Measurements from ENCODE around the gene MCM5. TPM values are rescaled to one million over a fixed set of nuclear protein-coding genes. Genes with fewer than 3 reads are reported as not detected.
A peak's percentile ranks its signal among the peaks of the same experiment; 100 is the strongest.

The MCM5 gene
- total RNA-seq, 1 experiment from 2014 or later: 274 TPM

DNA sequence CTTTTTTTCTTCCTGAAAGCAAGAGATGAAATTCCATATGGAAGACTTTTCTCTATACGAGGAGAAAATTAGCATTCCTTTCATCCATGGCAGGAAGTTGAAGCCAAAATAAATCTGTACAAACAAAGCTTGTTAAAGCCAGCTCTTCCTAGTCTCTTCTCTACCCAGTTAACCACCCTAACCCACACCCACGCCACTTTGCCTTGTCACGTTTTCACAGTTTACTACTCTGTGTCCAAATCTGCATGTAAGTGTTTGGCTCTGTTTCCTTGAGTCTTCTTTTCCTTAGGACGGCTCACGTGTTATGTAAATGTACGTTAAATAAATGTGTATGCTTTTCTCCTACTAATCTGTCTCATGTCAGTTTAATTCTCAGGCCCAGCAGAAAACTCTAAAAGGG, 26.2 kb upstream of the MCM5 start:
- Histone ChIP-seq H4K20me1 (ENCODE audit: control insufficient read depth, insufficient read depth, insufficient read length) (no peaks in the 10 kb centered on the region), H4K8ac (replicated peaks; ENCODE audit: insufficient read length, low read depth, low read length) (no peak overlapping the region), H3K4me1 (ENCODE audit: insufficient read depth, low read length) (peaks cover 9% of the 10 kb centered on the region; the same call in 1 of the 2 replicates), H3K9ac (ENCODE audit: extremely low read depth, insufficient read length, low read length) (no peak overlapping the region), H2AFZ (ENCODE audit: low read length) (no peak overlapping the region), H2BK12ac (ENCODE audit: insufficient read length, low read depth, low read length) (no peak overlapping the region), H3K18ac (ENCODE audit: insufficient read length, low read depth, low read length) (no peak overlapping the region), H3K27me3 (ENCODE audit: insufficient read depth, low read length) (no peaks in the 10 kb centered on the region), H3K27ac (ENCODE audit: insufficient read length, low read depth, low read length) (no peak overlapping the region), H3K79me2 (ENCODE audit: insufficient read depth, low read length) (no peaks in the 10 kb centered on the region), H3K23ac (ENCODE audit: insufficient read length, low read depth, low read length) (no peak overlapping the region), H3K4me2 (ENCODE audit: insufficient read depth, insufficient read length, low read length) (no peak overlapping the region), H3K9me3 (ENCODE audit: control insufficient read depth, low read depth, low read length) (no peaks in the 10 kb centered on the region), H2BK120ac (ENCODE audit: low read depth, low read length, poor library complexity, severe bottlenecking) (no peak overlapping the region), H4K5ac (ENCODE audit: insufficient read length, low read depth, low read length) (no peak overlapping the region), H2BK5ac (ENCODE audit: insufficient read length, low read length) (no peak overlapping the region), H3K4ac (ENCODE audit: low read depth, low read length) (no peak overlapping the region), H3K14ac (ENCODE audit: insufficient read depth, low read length) (no peak overlapping the region), H2BK15ac (ENCODE audit: low read depth, low read length) (no peak overlapping the region), H3K23me2 (ENCODE audit: insufficient read length, low read depth, low read length, poor library complexity, severe bottlenecking) (no peaks in the 10 kb centered on the region), H3K79me1 (ENCODE audit: insufficient read depth, low read depth, low read length, poor library complexity, severe bottlenecking) (no peaks in the 10 kb centered on the region), H3K56ac (ENCODE audit: insufficient read length, low read depth, low read length) (no peak overlapping the region), H2BK20ac (ENCODE audit: low read depth, low read length, poor library complexity, severe bottlenecking) (no peak overlapping the region), H4K91ac (ENCODE audit: insufficient read length, low read depth, low read length) (no peak overlapping the region), H3T11ph (ENCODE audit: low read length) (no peak overlapping the region), H2AK5ac (ENCODE audit: insufficient read length, low read length) (no peak overlapping the region)
- peaks cover 48 to 59% of the 10 kb centered on the region in 2 experiments for H3K4me1 Mint-ChIP-seq
- no peaks in the 10 kb centered on the region; a peak in 1 of 5 replicates for H3K9me3 Mint-ChIP-seq
- TF ChIP-seq, protein P1, sequence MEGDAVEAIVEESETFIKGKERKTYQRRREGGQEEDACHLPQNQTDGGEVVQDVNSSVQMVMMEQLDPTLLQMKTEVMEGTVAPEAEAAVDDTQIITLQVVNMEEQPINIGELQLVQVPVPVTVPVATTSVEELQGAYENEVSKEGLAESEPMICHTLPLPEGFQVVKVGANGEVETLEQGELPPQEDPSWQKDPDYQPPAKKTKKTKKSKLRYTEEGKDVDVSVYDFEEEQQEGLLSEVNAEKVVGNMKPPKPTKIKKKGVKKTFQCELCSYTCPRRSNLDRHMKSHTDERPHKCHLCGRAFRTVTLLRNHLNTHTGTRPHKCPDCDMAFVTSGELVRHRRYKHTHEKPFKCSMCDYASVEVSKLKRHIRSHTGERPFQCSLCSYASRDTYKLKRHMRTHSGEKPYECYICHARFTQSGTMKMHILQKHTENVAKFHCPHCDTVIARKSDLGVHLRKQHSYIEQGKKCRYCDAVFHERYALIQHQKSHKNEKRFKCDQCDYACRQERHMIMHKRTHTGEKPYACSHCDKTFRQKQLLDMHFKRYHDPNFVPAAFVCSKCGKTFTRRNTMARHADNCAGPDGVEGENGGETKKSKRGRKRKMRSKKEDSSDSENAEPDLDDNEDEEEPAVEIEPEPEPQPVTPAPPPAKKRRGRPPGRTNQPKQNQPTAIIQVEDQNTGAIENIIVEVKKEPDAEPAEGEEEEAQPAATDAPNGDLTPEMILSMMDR (conservative IDR thresholded peaks at IDR 0.05): no peak
- H3K4me3 Mint-ChIP-seq: no peak overlapping the region
- WGBS (ENCODE audit: extremely low coverage, insufficient read length, low lambda C conversion rate): no CpG with 5 or more reads among the region's 6 CpGs
- no peaks in the 10 kb centered on the region for H3K36me3 Mint-ChIP-seq (ENCODE audit: insufficient read depth in 1 of 3, low read depth in 3 of 3)
- peak overlapping the region in 1 of 3 experiments; percentile 26; a peak in 2 of 7 replicates for H3K27ac Mint-ChIP-seq
- no peak for DNase-seq
- peaks cover 3% of the 10 kb centered on the region for H3K27me3 Mint-ChIP-seq (ENCODE audit: low read depth)
